GM23338 (cell line): ENCODE results near the gene GPR153. TPM values are rescaled to one million over a fixed set of nuclear protein-coding genes. Genes with fewer than 3 reads are reported as not detected.

Experiments
- ATAC-seq: fragments of 200-7000 bp; cut with Tn5 transposase; 3 replicates; pipeline ENCODE4 v1.9.1; 2020
- DNase-seq: peaks from one replicate; pipeline ENCODE4 v3.0.0-alpha.2; 2015; ENCODE audit warnings: low spot score
- H2AFZ ChIP-seq: fragments of 200-600 bp; sonication (generic); 2 replicates; pipeline ENCODE4 v1.8.0; 2016; ENCODE audit warnings: antibody characterized with exemption, mild to moderate bottlenecking, moderate library complexity
- H3F3A ChIP-seq: fragments of 200-600 bp; sonication (generic); replicated peaks from 2 replicates; pipeline ENCODE4 v1.8.0; 2017; ENCODE audit warnings: antibody characterized with exemption, mixed run types, low read depth
- H3K27ac ChIP-seq: fragments of 200-600 bp; sonication (generic); 2 replicates; pipeline ENCODE4 v1.6.1; 2016; ENCODE audit warnings: low read depth
- H3K27me3 ChIP-seq: fragments of 200-600 bp; sonication (generic); 2 replicates; pipeline ENCODE4 v1.8.0; 2016; ENCODE audit warnings: mild to moderate bottlenecking, mixed run types, moderate library complexity; ENCODE audit not compliant: insufficient read depth
- H3K36me3 ChIP-seq: fragments of 200-600 bp; sonication (generic); 2 replicates; pipeline ENCODE4 v1.8.0; 2016; ENCODE audit warnings: mild to moderate bottlenecking; ENCODE audit not compliant: insufficient read depth
- H3K4me1 ChIP-seq: fragments of 200-600 bp; sonication (generic); 2 replicates; pipeline ENCODE4 v1.8.0; 2016; ENCODE audit warnings: mild to moderate bottlenecking, moderate library complexity; ENCODE audit not compliant: insufficient read depth
- H3K4me2 ChIP-seq: fragments of 200-600 bp; sonication (generic); 2 replicates; pipeline ENCODE4 v1.7.1; 2017; ENCODE audit warnings: mixed run types
- H3K4me3 ChIP-seq: fragments of 200-600 bp; sonication (generic); 2 replicates; pipeline ENCODE4 v1.6.1; 2016; ENCODE audit warnings: mixed run types
- H3K79me2 ChIP-seq: fragments of 200-600 bp; sonication (generic); replicated peaks from 2 replicates; pipeline ENCODE4 v1.8.0; 2017; ENCODE audit warnings: mild to moderate bottlenecking; ENCODE audit not compliant: insufficient read depth
- H3K9me2 ChIP-seq: fragments of 200-600 bp; sonication (generic); 2 replicates; pipeline ENCODE4 v1.8.0; 2017; ENCODE audit not compliant: insufficient read depth
- H4K20me1 ChIP-seq: fragments of 200-600 bp; sonication (generic); replicated peaks from 2 replicates; pipeline ENCODE4 v1.8.0; 2017; ENCODE audit warnings: mild to moderate bottlenecking; ENCODE audit not compliant: insufficient read depth
- H3K27ac Mint-ChIP-seq: 2 replicates; pipeline ENCODE4 v1.8.0; 2020; ENCODE audit warnings: inconsistent platforms, mild to moderate bottlenecking, moderate library complexity, mixed read lengths
- H3K27me3 Mint-ChIP-seq: 3 replicates; pipeline ENCODE4 v1.8.0; 2022; ENCODE audit warnings: low read depth, mild to moderate bottlenecking, moderate library complexity, mixed read lengths, inconsistent platforms; ENCODE audit not compliant: insufficient read depth, poor library complexity
- H3K36me3 Mint-ChIP-seq: 3 replicates; pipeline ENCODE4 v1.8.0; 2021; ENCODE audit warnings: low read depth, mild to moderate bottlenecking, inconsistent platforms, moderate library complexity, mixed read lengths
- H3K4me1 Mint-ChIP-seq: 3 replicates; pipeline ENCODE4 v1.8.0; 2020; ENCODE audit warnings: mild to moderate bottlenecking, inconsistent platforms, mixed read lengths
- H3K4me3 Mint-ChIP-seq: 3 replicates; pipeline ENCODE4 v1.8.0; 2021; ENCODE audit warnings: moderate library complexity, mild to moderate bottlenecking, inconsistent platforms, mixed read lengths
- H3K9me3 Mint-ChIP-seq: 3 replicates; pipeline ENCODE4 v1.8.0; 2020; ENCODE audit warnings: moderate library complexity, mild to moderate bottlenecking, inconsistent platforms, mixed read lengths
- CREB1 ChIP-seq: fragments of 250-450 bp; sonication (Bioruptor Pico); IDR thresholded peaks from 2 replicates; pipeline ENCODE4 v1.5.0; 2020; ENCODE audit warnings: low read depth, mild to moderate bottlenecking, moderate library complexity
- EZH2 ChIP-seq: fragments of 200-600 bp; sonication (generic); IDR thresholded peaks from one replicate; pipeline ENCODE4 v1.8.0; 2017; ENCODE audit warnings: antibody characterized with exemption, mild to moderate bottlenecking, low read depth; ENCODE audit not compliant: unreplicated experiment
- EZH2phosphoT487 ChIP-seq: fragments of 200-600 bp; sonication (generic); IDR thresholded peaks from one replicate; pipeline ENCODE4 v1.8.1; 2018; ENCODE audit warnings: antibody characterized with exemption; ENCODE audit not compliant: unreplicated experiment
- JUNB ChIP-seq: IDR thresholded peaks from one replicate; pipeline ENCODE4 v1.6.1; 2016; ENCODE audit warnings: antibody characterized with exemption; ENCODE audit not compliant: unreplicated experiment
- POLR2AphosphoS5 ChIP-seq: IDR thresholded peaks from 2 replicates; pipeline ENCODE4 v1.6.1; 2016; ENCODE audit warnings: antibody characterized with exemption, low read depth
- STAT1 ChIP-seq: IDR thresholded peaks from one replicate; pipeline ENCODE4 v1.6.1; 2016; ENCODE audit warnings: antibody characterized with exemption; ENCODE audit not compliant: unreplicated experiment
- ZNF114 ChIP-seq: fragments of 250-450 bp; sonication (Bioruptor Pico); IDR thresholded peaks from 2 replicates; pipeline ENCODE4 v1.5.0; 2020; ENCODE audit warnings: mild to moderate bottlenecking, moderate library complexity
- polyA plus RNA-seq: library from polyadenylated mRNA; unstranded; fragments of >200 nt; fragmentation: Nextera tagmentation; extraction: Ambion mirVana; gene quantifications from 2 replicates; pipeline ENCODE4 v1.2.1, GENCODE V29; 2016
- total RNA-seq: library from RNA; depleted of rRNA; stranded (reverse); fragments of >200 nt; shearing (Covaris generic); gene quantifications from 2 replicates; pipeline ENCODE4 v1.2.3, GENCODE V29; 2014
- TF ChIP-seq, protein P1 (sequence below): IDR thresholded peaks from one replicate; pipeline ENCODE4 v1.6.1; 2018; ENCODE audit warnings: antibody characterized with exemption; ENCODE audit not compliant: unreplicated experiment
- TF ChIP-seq, protein P2 (sequence below), 2 experiments: fragments of 200-600 bp in 1 of 2; sonication (generic) in 1 of 2; conservative IDR thresholded peaks; 2 replicates each; pipeline versions ENCODE4 v1.5.1 to v1.6.1; 2016 to 2017; ENCODE audit warnings: antibody characterized with exemption in 2 of 2, low read depth in 2 of 2, mild to moderate bottlenecking in 2 of 2, moderate library complexity in 1 of 2

The GPR153 gene
- total and polyA plus RNA-seq, 2 experiments from 2014 or later = 1.3 to 9.0 TPM

DNA sequence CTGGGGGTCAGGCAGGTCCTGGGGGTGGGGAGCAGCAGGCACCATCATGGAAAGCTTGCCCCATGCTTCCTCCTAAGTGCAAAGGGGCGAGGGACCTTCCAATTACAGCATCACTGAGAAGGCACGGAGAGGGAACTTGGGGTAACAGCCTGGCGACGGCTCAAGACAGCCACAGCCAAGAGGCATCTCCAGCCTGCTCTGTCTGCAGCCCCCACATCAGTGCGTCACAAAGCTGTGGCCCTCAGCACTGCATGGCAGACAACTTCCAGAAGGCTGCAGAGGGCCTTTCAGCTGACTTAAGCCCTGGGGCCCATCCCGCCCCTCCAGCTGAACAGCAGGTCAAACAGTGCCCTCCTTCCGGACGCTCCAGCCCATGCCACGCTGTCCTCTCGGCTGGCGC is 13.2 kb upstream of the GPR153 start (continued):
- TF ChIP-seq, protein P1, sequence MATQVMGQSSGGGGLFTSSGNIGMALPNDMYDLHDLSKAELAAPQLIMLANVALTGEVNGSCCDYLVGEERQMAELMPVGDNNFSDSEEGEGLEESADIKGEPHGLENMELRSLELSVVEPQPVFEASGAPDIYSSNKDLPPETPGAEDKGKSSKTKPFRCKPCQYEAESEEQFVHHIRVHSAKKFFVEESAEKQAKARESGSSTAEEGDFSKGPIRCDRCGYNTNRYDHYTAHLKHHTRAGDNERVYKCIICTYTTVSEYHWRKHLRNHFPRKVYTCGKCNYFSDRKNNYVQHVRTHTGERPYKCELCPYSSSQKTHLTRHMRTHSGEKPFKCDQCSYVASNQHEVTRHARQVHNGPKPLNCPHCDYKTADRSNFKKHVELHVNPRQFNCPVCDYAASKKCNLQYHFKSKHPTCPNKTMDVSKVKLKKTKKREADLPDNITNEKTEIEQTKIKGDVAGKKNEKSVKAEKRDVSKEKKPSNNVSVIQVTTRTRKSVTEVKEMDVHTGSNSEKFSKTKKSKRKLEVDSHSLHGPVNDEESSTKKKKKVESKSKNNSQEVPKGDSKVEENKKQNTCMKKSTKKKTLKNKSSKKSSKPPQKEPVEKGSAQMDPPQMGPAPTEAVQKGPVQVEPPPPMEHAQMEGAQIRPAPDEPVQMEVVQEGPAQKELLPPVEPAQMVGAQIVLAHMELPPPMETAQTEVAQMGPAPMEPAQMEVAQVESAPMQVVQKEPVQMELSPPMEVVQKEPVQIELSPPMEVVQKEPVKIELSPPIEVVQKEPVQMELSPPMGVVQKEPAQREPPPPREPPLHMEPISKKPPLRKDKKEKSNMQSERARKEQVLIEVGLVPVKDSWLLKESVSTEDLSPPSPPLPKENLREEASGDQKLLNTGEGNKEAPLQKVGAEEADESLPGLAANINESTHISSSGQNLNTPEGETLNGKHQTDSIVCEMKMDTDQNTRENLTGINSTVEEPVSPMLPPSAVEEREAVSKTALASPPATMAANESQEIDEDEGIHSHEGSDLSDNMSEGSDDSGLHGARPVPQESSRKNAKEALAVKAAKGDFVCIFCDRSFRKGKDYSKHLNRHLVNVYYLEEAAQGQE = no peak
- TF ChIP-seq ZNF114 (CRISPR knock-in tag) (no peak), CREB1 (no peak)

DNA sequence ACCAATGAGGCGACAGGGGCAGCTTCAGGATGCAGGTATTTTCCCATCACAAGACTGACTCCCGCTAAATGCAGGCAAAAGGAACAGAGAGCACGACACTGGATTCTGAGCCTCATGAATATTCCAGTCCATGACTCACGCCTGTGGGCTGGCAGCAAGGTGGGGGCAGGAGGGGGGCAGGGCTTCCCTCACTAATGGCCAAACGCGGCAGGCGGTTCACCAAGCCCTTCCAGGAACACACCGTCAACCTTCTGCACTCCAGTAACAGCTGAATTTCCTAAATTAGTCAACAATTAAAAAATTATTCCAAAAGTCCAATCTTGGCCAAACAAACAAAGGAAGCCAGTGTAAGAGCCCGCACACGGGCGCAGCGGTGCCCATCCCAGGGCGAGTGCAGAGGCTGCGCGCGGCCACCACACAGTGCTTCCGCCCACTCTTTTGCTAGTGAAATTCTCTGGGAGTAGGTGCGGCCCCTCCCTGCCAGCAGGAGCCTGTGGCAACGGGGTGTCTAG is 12.5 kb upstream of the GPR153 start:
- Histone ChIP-seq H3K9me2 (no peaks in the 10 kb centered on the region), H3K4me3 (no peak overlapping the region), H3K27ac (no peak overlapping the region), H3F3A (no peaks in the 10 kb centered on the region), H4K20me1 (no peaks in the 10 kb centered on the region; the same call in 1 of the 2 replicates), H3K4me1 (peaks cover 5% of the 10 kb centered on the region; the same call in 1 of the 2 replicates), H2AFZ (no peak overlapping the region), H3K27me3 (no peaks in the 10 kb centered on the region), H3K4me2 (no peak overlapping the region), H3K36me3 (no peaks in the 10 kb centered on the region), H3K79me2 (no peaks in the 10 kb centered on the region)
- DNase-seq (peak; percentile 40), ATAC-seq (peak; percentile 23)
- no peaks in the 10 kb centered on the region for H3K9me3 Mint-ChIP-seq
- peaks cover 17% of the 10 kb centered on the region for H3K27me3 Mint-ChIP-seq
- peaks cover 38% of the 10 kb centered on the region for H3K4me1 Mint-ChIP-seq
- no peak overlapping the region; the same call in 2 of the 3 replicates for H3K4me3 Mint-ChIP-seq
- peaks cover 4% of the 10 kb centered on the region; the same call in 1 of the 3 replicates for H3K36me3 Mint-ChIP-seq
- peak overlapping the region; percentile 67 for H3K27ac Mint-ChIP-seq
- no peak for TF ChIP-seq EZH2
- 0 out of 2 replicates have a peak, but pooled peaks have one; percentile 5 for TF ChIP-seq CREB1
- no peak for TF ChIP-seq JUNB
- TF ChIP-seq STAT1 = no peak

DNA sequence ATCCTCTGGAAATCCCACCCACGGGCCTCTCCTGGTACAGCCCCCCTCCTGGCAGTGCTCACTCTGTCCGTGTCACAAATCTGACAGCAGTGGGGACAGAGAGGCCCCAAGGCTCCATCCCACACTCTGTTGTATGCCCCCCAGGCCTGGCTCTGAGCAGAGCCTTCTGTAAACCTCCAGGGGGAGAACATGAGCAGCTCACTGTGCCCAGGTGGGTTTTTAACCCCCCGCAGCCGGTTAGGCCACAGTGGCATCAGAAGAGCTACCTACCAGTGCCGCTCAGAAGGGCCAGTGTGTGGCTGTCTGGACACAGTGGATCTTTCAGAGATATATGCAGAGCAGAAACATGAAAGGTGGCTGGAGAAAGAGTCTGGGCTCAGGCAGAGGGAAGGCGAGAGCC is 12.0 kb upstream of the GPR153 start:
- Histone ChIP-seq H3K79me2 (no peaks in the 10 kb centered on the region), H3K4me2 (no peak overlapping the region), H3K36me3 (no peaks in the 10 kb centered on the region), H3F3A (0 out of 2 replicates have a peak, but pooled peaks cover under 1% of the 10 kb centered on the region), H3K4me3 (no peak overlapping the region), H3K27ac (no peak overlapping the region), H3K4me1 (peaks cover 5% of the 10 kb centered on the region; the same call in 1 of the 2 replicates), H3K27me3 (no peaks in the 10 kb centered on the region), H3K9me2 (no peaks in the 10 kb centered on the region), H2AFZ (no peak overlapping the region), H4K20me1 (no peaks in the 10 kb centered on the region; the same call in 1 of the 2 replicates)
- no peaks in the 10 kb centered on the region for H3K9me3 Mint-ChIP-seq
- ATAC-seq (peak; percentile 48), DNase-seq (no peak)
- TF ChIP-seq, protein P2, sequence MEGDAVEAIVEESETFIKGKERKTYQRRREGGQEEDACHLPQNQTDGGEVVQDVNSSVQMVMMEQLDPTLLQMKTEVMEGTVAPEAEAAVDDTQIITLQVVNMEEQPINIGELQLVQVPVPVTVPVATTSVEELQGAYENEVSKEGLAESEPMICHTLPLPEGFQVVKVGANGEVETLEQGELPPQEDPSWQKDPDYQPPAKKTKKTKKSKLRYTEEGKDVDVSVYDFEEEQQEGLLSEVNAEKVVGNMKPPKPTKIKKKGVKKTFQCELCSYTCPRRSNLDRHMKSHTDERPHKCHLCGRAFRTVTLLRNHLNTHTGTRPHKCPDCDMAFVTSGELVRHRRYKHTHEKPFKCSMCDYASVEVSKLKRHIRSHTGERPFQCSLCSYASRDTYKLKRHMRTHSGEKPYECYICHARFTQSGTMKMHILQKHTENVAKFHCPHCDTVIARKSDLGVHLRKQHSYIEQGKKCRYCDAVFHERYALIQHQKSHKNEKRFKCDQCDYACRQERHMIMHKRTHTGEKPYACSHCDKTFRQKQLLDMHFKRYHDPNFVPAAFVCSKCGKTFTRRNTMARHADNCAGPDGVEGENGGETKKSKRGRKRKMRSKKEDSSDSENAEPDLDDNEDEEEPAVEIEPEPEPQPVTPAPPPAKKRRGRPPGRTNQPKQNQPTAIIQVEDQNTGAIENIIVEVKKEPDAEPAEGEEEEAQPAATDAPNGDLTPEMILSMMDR (conservative IDR thresholded peaks at IDR 0.05; ENCODE audit: low read depth in 2 of 2) = peak; percentile 38 to 55
- TF ChIP-seq POLR2AphosphoS5 = no peak
- TF ChIP-seq EZH2phosphoT487 = no peak
- peak overlapping the region; percentile 67 for H3K27ac Mint-ChIP-seq
- peaks cover 19% of the 10 kb centered on the region for H3K27me3 Mint-ChIP-seq
- H3K4me1 Mint-ChIP-seq = peaks cover 38% of the 10 kb centered on the region
- peaks cover 4% of the 10 kb centered on the region; the same call in 1 of the 3 replicates for H3K36me3 Mint-ChIP-seq
- no peak overlapping the region for H3K4me3 Mint-ChIP-seq
